GM12872 (cell line): Measurements from ENCODE around the gene CASP1.
"Not testable (repeated sequence)": the region's sequence is repeated elsewhere in the genome, so short reads cannot be mapped to it uniquely, and the experiment has no call there.

Experiments used
- TF ChIP-seq, protein P1 (sequence below): IDR thresholded peaks from 3 replicates; pipeline ENCODE4 v1.5.1; 2011; ENCODE audit warnings: low read depth, mild to moderate bottlenecking, low read length, moderate library complexity; ENCODE audit not compliant: insufficient read depth

Gene CASP1

GRCh38 chr11:105045676-105046296, 10.8 kb upstream of the CASP1 start:
- TF ChIP-seq, protein P1, sequence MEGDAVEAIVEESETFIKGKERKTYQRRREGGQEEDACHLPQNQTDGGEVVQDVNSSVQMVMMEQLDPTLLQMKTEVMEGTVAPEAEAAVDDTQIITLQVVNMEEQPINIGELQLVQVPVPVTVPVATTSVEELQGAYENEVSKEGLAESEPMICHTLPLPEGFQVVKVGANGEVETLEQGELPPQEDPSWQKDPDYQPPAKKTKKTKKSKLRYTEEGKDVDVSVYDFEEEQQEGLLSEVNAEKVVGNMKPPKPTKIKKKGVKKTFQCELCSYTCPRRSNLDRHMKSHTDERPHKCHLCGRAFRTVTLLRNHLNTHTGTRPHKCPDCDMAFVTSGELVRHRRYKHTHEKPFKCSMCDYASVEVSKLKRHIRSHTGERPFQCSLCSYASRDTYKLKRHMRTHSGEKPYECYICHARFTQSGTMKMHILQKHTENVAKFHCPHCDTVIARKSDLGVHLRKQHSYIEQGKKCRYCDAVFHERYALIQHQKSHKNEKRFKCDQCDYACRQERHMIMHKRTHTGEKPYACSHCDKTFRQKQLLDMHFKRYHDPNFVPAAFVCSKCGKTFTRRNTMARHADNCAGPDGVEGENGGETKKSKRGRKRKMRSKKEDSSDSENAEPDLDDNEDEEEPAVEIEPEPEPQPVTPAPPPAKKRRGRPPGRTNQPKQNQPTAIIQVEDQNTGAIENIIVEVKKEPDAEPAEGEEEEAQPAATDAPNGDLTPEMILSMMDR: no peak

DNA sequence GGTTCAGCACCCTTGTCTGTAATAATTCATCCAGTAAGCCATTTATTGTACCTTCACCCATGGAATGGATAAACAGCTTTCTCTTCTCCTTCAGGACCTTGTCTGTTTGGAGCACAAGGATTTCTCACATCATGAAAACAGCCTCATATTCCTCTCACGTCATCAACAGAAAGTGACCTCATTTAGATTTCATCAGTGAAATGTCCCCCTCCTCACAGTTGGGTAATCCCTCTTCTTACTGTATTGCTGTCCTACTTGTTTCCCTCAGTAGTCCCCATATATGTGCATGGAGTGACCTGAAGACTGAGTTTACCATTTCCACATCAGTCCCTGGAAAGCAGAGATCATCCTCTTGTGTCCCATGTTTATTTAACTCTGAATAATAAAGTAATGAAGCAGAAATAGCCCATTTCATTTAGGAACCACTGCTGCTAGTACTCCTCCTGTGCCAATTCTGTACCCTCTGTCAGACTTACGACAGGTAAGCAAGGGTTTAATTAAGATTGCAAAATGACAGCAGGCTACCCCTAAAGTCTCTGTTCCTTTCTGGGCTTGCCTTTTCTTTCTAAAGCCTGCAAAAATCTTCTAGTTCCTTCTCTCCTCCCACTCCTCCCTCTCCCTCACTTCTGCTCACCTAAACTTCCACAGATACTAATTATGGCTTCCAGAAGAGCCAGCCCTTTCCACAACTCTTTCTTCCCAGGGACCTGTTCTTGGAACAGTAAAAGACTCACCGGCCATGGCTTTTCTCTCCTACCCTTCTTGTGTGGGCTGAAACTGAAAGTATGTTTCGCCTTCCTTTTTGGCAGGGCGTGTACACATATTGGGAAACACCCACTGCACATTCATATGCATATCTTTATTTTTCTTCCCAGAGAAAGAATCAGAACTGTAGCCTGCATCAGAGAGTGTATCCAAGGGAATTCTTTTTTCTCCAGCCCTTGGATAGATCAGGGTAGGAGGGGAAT, 9.9 kb upstream of the CASP1 start, which contains the start of gene CARD16:
CARD16 (minus strand) TSS at position 779 of the 968 bp plus-strand sequence; CDS start at position 741, 38 bp downstream.
- TF ChIP-seq, protein P1: not testable (repeated sequence)

DNA sequence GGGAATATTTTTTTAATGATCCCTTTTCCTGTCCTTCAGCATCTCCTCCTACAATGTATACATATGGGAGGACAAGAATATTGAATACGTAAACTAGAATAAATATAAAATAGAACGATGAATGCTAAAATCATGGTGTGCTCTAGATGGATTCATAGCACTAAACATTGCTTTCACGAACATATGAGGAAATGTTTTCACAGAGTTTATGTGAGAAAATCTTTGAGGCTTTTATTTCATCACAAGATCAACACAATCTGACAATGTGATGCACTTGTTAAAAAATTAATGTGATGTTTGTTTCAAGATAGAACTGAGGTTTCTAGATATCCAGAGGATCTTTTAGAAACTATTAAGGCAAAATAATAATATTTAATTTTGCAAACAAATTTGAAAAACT, 7.2 kb upstream of the CASP1 start:
- TF ChIP-seq, protein P1: no peak

DNA sequence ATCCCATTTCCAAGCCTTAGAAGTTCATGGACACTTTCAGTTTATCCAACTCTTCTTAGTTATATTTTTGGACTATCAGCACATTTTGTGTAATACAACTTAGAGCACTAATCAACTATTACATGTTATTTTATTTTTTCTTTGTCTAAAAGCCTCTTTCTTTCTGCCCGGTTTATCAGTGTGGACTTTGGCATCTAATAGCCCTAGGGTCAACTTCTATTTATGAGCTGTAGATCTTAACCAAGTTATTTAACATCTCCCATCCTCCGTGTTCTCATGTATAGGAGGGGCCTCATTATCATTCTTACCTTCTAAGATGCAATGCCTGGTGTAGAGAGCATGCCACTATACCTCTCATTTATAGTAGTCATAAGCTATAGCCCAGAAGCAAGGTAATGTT, 5.8 kb upstream of the CASP1 start:
- TF ChIP-seq, protein P1: no peak

- TF ChIP-seq, protein P1: no peak
These were observed 1.2 kb downstream of the CASP1 start for GRCh38 chr11:105033781-105034180.

GRCh38 chr11:105033343-105033742, 1.6 kb downstream of the CASP1 start:
- TF ChIP-seq, protein P1: no peak

DNA sequence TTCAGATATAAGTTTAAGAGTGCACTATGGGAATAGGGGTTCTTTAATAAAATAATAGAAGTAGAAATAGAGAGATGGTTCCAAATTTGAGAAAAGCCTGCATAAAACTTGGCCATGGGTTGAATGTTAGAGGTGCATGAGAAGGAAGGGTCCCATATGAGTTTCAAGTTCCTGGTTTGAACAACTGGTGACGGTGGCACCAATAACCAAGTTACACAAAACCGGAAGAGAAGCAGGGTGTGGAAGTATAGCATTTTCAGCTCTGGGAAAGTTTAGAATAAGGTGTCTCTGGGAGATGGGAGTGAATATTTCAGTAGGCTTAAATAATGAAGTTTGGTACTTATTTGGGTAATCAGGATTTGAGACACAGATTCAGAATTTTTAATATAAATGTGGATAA, 2.4 kb downstream of the CASP1 start:
- TF ChIP-seq, protein P1: no peak
